ENCODE results near the gene TIMM50. TPM values are rescaled to one million over a fixed set of nuclear protein-coding genes. Genes with fewer than 3 reads are reported as not detected.

The TIMM50 gene
- total RNA-seq, 1 experiment from 2014 or later: 85.5 TPM

DNA sequence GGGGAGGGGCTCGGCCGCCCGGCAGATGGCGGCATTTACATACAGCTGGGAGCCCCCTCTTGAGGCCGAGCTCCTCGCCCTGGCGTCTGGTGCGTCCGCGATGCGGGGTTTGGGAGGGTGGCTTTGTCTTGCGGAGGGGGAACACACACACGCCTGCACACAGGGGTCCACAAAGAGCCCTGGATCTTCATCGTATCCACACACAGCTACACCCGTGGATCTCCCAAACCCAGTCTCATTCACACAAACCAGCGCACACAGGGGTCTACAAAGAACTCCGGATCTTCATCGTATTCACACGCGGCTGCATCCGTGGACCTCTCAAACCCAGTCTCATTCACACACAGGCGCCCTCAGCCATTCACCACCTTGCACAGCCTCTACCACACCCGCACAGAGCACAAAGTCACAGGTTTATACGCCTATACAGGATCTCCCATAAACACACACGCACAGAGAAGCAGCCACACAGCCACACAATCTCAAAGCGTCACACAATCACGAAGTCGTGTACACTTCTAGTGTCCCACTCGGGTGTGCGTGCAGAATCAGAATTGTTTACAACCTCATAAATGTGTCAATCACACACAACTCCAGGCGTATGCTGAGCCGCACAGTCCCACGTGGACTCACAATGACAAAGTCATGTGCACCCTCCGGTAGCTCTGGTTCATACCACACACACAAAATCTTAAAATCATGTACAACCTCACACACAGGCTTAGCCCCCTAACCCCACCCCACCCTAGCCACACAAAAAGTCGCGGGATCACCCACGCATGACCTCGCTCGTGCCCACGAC is 17.6 kb downstream of the TIMM50 start:
- ChIA-PET POLR2A (ENCODE audit: unreplicated experiment) (interaction anchor here (0.7 kb wide), 1 partner anchor 336 kb away, joined by 4 read pairs; no protein-coding TSS in a partner anchor), CTCF (interaction anchor here (0.6 kb wide), 1 partner anchor 20 kb away, joined by 4 read pairs; no protein-coding TSS in a partner anchor)
- peaks cover 9% of the 10 kb centered on the region; the same call in 1 of the 2 replicates for H3F3A ChIP-seq (ENCODE audit: insufficient read depth, low read depth)
- H3K27me3 ChIP-seq (ENCODE audit: insufficient read depth, low read depth): peaks cover 37% of the 10 kb centered on the region
- H3K9me2 ChIP-seq (ENCODE audit: insufficient read depth): no peaks in the 10 kb centered on the region
- H3K9me3 ChIP-seq (ENCODE audit: insufficient read depth, low read depth): no peaks in the 10 kb centered on the region
- peaks cover 1% of the 10 kb centered on the region; the same call in 1 of the 2 replicates for H3K4me1 ChIP-seq (replicated peaks; ENCODE audit: insufficient read depth)
- intact Hi-C loops (cut with micrococcal nuclease; ENCODE audit: unreplicated experiment): loop anchor here (2.0 kb wide), 1 partner anchor 33 kb away; no protein-coding TSS in a partner anchor
- H3K27ac ChIP-seq: no peak overlapping the region
- H3K36me3 ChIP-seq (ENCODE audit: low read depth): no peaks in the 10 kb centered on the region
- peak overlapping the region; percentile 40 for H3K4me2 ChIP-seq
- no peak overlapping the region for H3K4me3 ChIP-seq
- H2AFZ ChIP-seq: no peak overlapping the region
- H3K79me2 ChIP-seq (ENCODE audit: low read depth): no peaks in the 10 kb centered on the region
- H4K20me1 ChIP-seq (ENCODE audit: insufficient read depth): no peaks in the 10 kb centered on the region
- BruUV-seq (replicated peaks): no TSS peak
- DNase-seq: peak in 1 of 2 experiments; percentile 44
- TF ChIP-seq EZH2 (IDR thresholded peaks at IDR 0.05; ENCODE audit: low read depth): no peak
- TF ChIP-seq, protein P1, sequence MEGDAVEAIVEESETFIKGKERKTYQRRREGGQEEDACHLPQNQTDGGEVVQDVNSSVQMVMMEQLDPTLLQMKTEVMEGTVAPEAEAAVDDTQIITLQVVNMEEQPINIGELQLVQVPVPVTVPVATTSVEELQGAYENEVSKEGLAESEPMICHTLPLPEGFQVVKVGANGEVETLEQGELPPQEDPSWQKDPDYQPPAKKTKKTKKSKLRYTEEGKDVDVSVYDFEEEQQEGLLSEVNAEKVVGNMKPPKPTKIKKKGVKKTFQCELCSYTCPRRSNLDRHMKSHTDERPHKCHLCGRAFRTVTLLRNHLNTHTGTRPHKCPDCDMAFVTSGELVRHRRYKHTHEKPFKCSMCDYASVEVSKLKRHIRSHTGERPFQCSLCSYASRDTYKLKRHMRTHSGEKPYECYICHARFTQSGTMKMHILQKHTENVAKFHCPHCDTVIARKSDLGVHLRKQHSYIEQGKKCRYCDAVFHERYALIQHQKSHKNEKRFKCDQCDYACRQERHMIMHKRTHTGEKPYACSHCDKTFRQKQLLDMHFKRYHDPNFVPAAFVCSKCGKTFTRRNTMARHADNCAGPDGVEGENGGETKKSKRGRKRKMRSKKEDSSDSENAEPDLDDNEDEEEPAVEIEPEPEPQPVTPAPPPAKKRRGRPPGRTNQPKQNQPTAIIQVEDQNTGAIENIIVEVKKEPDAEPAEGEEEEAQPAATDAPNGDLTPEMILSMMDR (conservative IDR thresholded peaks at IDR 0.05): no peak

- ChIA-PET CTCF (no interaction called here), POLR2A (ENCODE audit: unreplicated experiment) (interaction anchor here (0.6 kb wide), 1 partner anchor 34 kb away, joined by 11 read pairs; the partner anchor contains the start of gene EID2B)
- Histone ChIP-seq H2AFZ (no peak within 1 kb of the TSS), H3K9me3 (ENCODE audit: insufficient read depth, low read depth) (no peaks in the 10 kb centered on the region), H3K9me2 (ENCODE audit: insufficient read depth) (no peaks in the 10 kb centered on the region), H3K36me3 (ENCODE audit: low read depth) (no peaks in the 10 kb centered on the region), H3K4me1 (replicated peaks; ENCODE audit: insufficient read depth) (no peaks in the 10 kb centered on the region), H3F3A (ENCODE audit: insufficient read depth, low read depth) (peaks cover 9% of the 10 kb centered on the region; the same call in 1 of the 2 replicates), H3K79me2 (ENCODE audit: low read depth) (no peaks in the 10 kb centered on the region), H3K4me2 (peak within 1 kb of the TSS; percentile 40), H3K27ac (no peak within 1 kb of the TSS), H3K4me3 (no peak within 1 kb of the TSS), H3K27me3 (ENCODE audit: insufficient read depth, low read depth) (peaks cover 46% of the 10 kb centered on the region), H4K20me1 (ENCODE audit: insufficient read depth) (no peaks in the 10 kb centered on the region)
- no peak for DNase-seq
- BruUV-seq (replicated peaks): no TSS peak
- TF ChIP-seq EZH2 (IDR thresholded peaks at IDR 0.05; ENCODE audit: low read depth): no peak
- TF ChIP-seq, protein P1 (conservative IDR thresholded peaks at IDR 0.05): no peak
- intact Hi-C loops (cut with micrococcal nuclease; ENCODE audit: unreplicated experiment): loop anchor here (2.0 kb wide), 1 partner anchor 32 kb away; no protein-coding TSS in a partner anchor
Measured at GRCh38 chr19:39498798-39499642, 18.4 kb downstream of the TIMM50 start, which contains the start of gene DLL3. DLL3 (plus strand) TSS chr19:39498947; CDS start chr19:39498975, 28 bp downstream.

GRCh38 chr19:39499932-39500331 is 19.3 kb downstream of the TIMM50 start:
- peaks cover 54% of the 10 kb centered on the region for H3K27me3 ChIP-seq (ENCODE audit: insufficient read depth, low read depth)
- no peaks in the 10 kb centered on the region for H3K9me2 ChIP-seq (ENCODE audit: insufficient read depth)
- ChIA-PET CTCF (no interaction called here), POLR2A (ENCODE audit: unreplicated experiment) (no interaction called here)
- no peak for DNase-seq
- H4K20me1 ChIP-seq (ENCODE audit: insufficient read depth): no peaks in the 10 kb centered on the region
- no peaks in the 10 kb centered on the region for H3K36me3 ChIP-seq (ENCODE audit: low read depth)
- no peak for TF ChIP-seq EZH2 (IDR thresholded peaks at IDR 0.05; ENCODE audit: low read depth)
- TF ChIP-seq, protein P1 (conservative IDR thresholded peaks at IDR 0.05): no peak
- no peak overlapping the region for H3K4me2 ChIP-seq
- no peaks in the 10 kb centered on the region for H3K79me2 ChIP-seq (ENCODE audit: low read depth)
- no peak overlapping the region for H3K27ac ChIP-seq
- intact Hi-C loops (cut with micrococcal nuclease; ENCODE audit: unreplicated experiment): loop anchor here (2.0 kb wide), 1 partner anchor 31 kb away; no protein-coding TSS in a partner anchor
- BruUV-seq (replicated peaks): no TSS peak
- H2AFZ ChIP-seq: no peak overlapping the region
- H3K9me3 ChIP-seq (ENCODE audit: insufficient read depth, low read depth): no peaks in the 10 kb centered on the region
- H3K4me3 ChIP-seq: no peak overlapping the region
- H3K4me1 ChIP-seq (replicated peaks; ENCODE audit: insufficient read depth): no peaks in the 10 kb centered on the region
- 0 out of 2 replicates have a peak, but pooled peaks cover 3% of the 10 kb centered on the region for H3F3A ChIP-seq (ENCODE audit: insufficient read depth, low read depth)

Measured in PC-9 (cell line).